C4-2B (cell line): ENCODE results near the gene PDLIM5.

ENCODE experiments used
- CTCF ChIP-seq: fragments of 450-650 bp; conservative IDR thresholded peaks from 2 replicates; pipeline ENCODE4 v1.5.1; 2017; ENCODE audit warnings: mild to moderate bottlenecking
- ZFX ChIP-seq: fragments of 450-650 bp; IDR thresholded peaks from 2 replicates; pipeline ENCODE4 v1.6.1; 2017

DNA sequence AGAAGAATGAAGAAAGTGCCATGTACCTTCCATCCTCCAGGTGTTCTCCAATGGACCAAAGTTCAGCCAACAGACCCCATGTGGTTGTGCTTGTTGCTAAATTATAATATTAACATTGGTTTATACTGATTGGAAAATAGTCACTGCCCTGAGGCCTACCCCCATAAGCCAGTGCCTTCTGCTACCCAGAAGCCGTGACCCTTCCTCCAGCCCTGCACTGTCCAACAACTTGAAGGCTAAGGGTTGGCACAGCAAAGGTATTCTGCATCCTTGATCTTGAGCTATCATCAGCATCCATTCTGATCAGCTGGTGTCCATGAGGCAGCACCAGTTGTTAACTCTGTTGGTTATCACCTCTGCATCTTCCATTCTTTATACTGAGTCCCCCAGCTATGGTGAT, 239.8 kb downstream of the PDLIM5 start:
- TF ChIP-seq CTCF (no peak), ZFX (no peak)
